SJCRH30 (cell line): ENCODE measurements around the gene CCDC88C. TPM values are rescaled to one million over a fixed set of nuclear protein-coding genes. Genes with fewer than 3 reads are reported as not detected.

Source experiments
- DNase-seq, 2 experiments: peaks; one replicate each; pipeline ENCODE4 v3.0.0-alpha.2; 2015 to 2020
- H3K27ac ChIP-seq: fragments of 250-450 bp; sonication (Bioruptor Pico); 2 replicates; pipeline ENCODE4 v1.5.1; 2020; ENCODE audit warnings: mild to moderate bottlenecking, moderate library complexity
- H3K27me3 ChIP-seq: fragments of 250-450 bp; sonication (Bioruptor Pico); 2 replicates; pipeline ENCODE4 v1.5.1; 2020; ENCODE audit warnings: mild to moderate bottlenecking, moderate library complexity
- H3K36me3 ChIP-seq: fragments of 250-450 bp; sonication (Bioruptor Pico); 2 replicates; pipeline ENCODE4 v1.5.1; 2020; ENCODE audit warnings: mild to moderate bottlenecking, moderate library complexity
- H3K4me1 ChIP-seq: fragments of 250-450 bp; sonication (Bioruptor Pico); 2 replicates; pipeline ENCODE4 v1.5.1; 2020; ENCODE audit warnings: mild to moderate bottlenecking, moderate library complexity
- H3K4me3 ChIP-seq: fragments of 250-450 bp; sonication (Bioruptor Pico); 2 replicates; pipeline ENCODE4 v1.5.1; 2020; ENCODE audit warnings: mild to moderate bottlenecking, moderate library complexity
- H3K9me3 ChIP-seq: fragments of 250-450 bp; sonication (Bioruptor Pico); replicated peaks from 2 replicates; pipeline ENCODE4 v1.5.1; 2020; ENCODE audit warnings: mild to moderate bottlenecking, moderate library complexity
- total RNA-seq: library from RNA; depleted of rRNA; stranded (reverse); fragments of >200 nt; shearing (Covaris generic); gene quantifications from 2 replicates; pipeline ENCODE4 v1.2.3, GENCODE V29; 2014

The CCDC88C gene
- total RNA-seq, 1 experiment from 2014 or later = 8.9 TPM

GRCh38 chr14:91292491-91292890 is 125.1 kb downstream of the CCDC88C start:
- Histone ChIP-seq H3K36me3 (no peaks in the 10 kb centered on the region), H3K4me1 (no peaks in the 10 kb centered on the region), H3K4me3 (no peak overlapping the region), H3K27me3 (no peaks in the 10 kb centered on the region), H3K27ac (no peak overlapping the region), H3K9me3 (no peaks in the 10 kb centered on the region)
- no peak for DNase-seq

- no peaks in the 10 kb centered on the region for H3K4me1 ChIP-seq
- H3K4me3 ChIP-seq = no peak overlapping the region
- H3K36me3 ChIP-seq = no peaks in the 10 kb centered on the region
- no peak overlapping the region for H3K27ac ChIP-seq
- H3K27me3 ChIP-seq = no peaks in the 10 kb centered on the region
- H3K9me3 ChIP-seq = no peaks in the 10 kb centered on the region
- DNase-seq = no peak
Measured at GRCh38 chr14:91291786-91292405, 125.7 kb downstream of the CCDC88C start.

GRCh38 chr14:91290986-91291385 is 126.6 kb downstream of the CCDC88C start:
- Histone ChIP-seq H3K27me3 (no peaks in the 10 kb centered on the region), H3K4me1 (no peaks in the 10 kb centered on the region), H3K27ac (no peak overlapping the region), H3K9me3 (no peaks in the 10 kb centered on the region), H3K4me3 (no peak overlapping the region), H3K36me3 (no peaks in the 10 kb centered on the region)
- DNase-seq = no peak

- no peaks in the 10 kb centered on the region for H3K4me1 ChIP-seq
- DNase-seq = no peak
- no peaks in the 10 kb centered on the region for H3K9me3 ChIP-seq
- H3K36me3 ChIP-seq = no peaks in the 10 kb centered on the region
- H3K27ac ChIP-seq = no peak overlapping the region
- no peak overlapping the region for H3K4me3 ChIP-seq
- no peaks in the 10 kb centered on the region for H3K27me3 ChIP-seq
Measured at GRCh38 chr14:91289464-91289863, 128.2 kb downstream of the CCDC88C start.

- Histone ChIP-seq H3K4me3 (no peak overlapping the region), H3K9me3 (no peaks in the 10 kb centered on the region), H3K4me1 (no peaks in the 10 kb centered on the region), H3K27ac (no peak overlapping the region), H3K36me3 (no peaks in the 10 kb centered on the region), H3K27me3 (no peaks in the 10 kb centered on the region)
- no peak for DNase-seq
Measured at GRCh38 chr14:91288876-91289275, 128.7 kb downstream of the CCDC88C start.

GRCh38 chr14:91286530-91286937 is 131.1 kb downstream of the CCDC88C start:
- no peak overlapping the region for H3K27ac ChIP-seq

GRCh38 chr14:91284791-91285548 is 132.7 kb downstream of the CCDC88C start:
- H3K36me3 ChIP-seq = no peaks in the 10 kb centered on the region
- H3K27ac ChIP-seq = no peak overlapping the region
- H3K9me3 ChIP-seq = no peaks in the 10 kb centered on the region
- H3K4me1 ChIP-seq = no peaks in the 10 kb centered on the region
- no peak for DNase-seq
- H3K27me3 ChIP-seq = no peaks in the 10 kb centered on the region
- H3K4me3 ChIP-seq = no peak overlapping the region

More at GRCh38 chr14:91286530-91286937, 131.1 kb downstream of the CCDC88C start:
- peak; percentile 50 to 81 for DNase-seq
- Histone ChIP-seq H3K27me3 (no peaks in the 10 kb centered on the region), H3K4me1 (no peaks in the 10 kb centered on the region), H3K36me3 (no peaks in the 10 kb centered on the region), H3K9me3 (no peaks in the 10 kb centered on the region), H3K4me3 (no peak overlapping the region)

- DNase-seq = no peak
- no peaks in the 10 kb centered on the region for H3K27me3 ChIP-seq
- H3K4me1 ChIP-seq = no peaks in the 10 kb centered on the region
- no peak overlapping the region for H3K27ac ChIP-seq
- H3K9me3 ChIP-seq = no peaks in the 10 kb centered on the region
- no peaks in the 10 kb centered on the region for H3K36me3 ChIP-seq
- no peak overlapping the region for H3K4me3 ChIP-seq
Measured at GRCh38 chr14:91284146-91284790, 133.4 kb downstream of the CCDC88C start.

- DNase-seq = no peak
- no peak overlapping the region for H3K27ac ChIP-seq
- no peak overlapping the region for H3K4me3 ChIP-seq
- H3K9me3 ChIP-seq = no peaks in the 10 kb centered on the region
- no peaks in the 10 kb centered on the region for H3K36me3 ChIP-seq
- no peaks in the 10 kb centered on the region for H3K27me3 ChIP-seq
- no peaks in the 10 kb centered on the region for H3K4me1 ChIP-seq
Measured at GRCh38 chr14:91283666-91284065, 134.0 kb downstream of the CCDC88C start.

- no peaks in the 10 kb centered on the region for H3K27me3 ChIP-seq
- no peaks in the 10 kb centered on the region for H3K36me3 ChIP-seq
- H3K27ac ChIP-seq = no peak overlapping the region
- no peak for DNase-seq
- H3K4me3 ChIP-seq = no peak overlapping the region
- no peaks in the 10 kb centered on the region for H3K4me1 ChIP-seq
- no peaks in the 10 kb centered on the region for H3K9me3 ChIP-seq
Measured at GRCh38 chr14:91282954-91283645, 134.5 kb downstream of the CCDC88C start.

GRCh38 chr14:91281346-91281745 is 136.3 kb downstream of the CCDC88C start:
- H3K27ac ChIP-seq = no peak overlapping the region
- DNase-seq = no peak
- H3K27me3 ChIP-seq = no peaks in the 10 kb centered on the region
- H3K4me3 ChIP-seq = no peak overlapping the region
- no peaks in the 10 kb centered on the region for H3K9me3 ChIP-seq
- H3K4me1 ChIP-seq = no peaks in the 10 kb centered on the region
- no peaks in the 10 kb centered on the region for H3K36me3 ChIP-seq

GRCh38 chr14:91280129-91280528 is 137.5 kb downstream of the CCDC88C start:
- Histone ChIP-seq H3K9me3 (no peaks in the 10 kb centered on the region), H3K4me1 (no peaks in the 10 kb centered on the region), H3K36me3 (no peaks in the 10 kb centered on the region), H3K4me3 (no peak overlapping the region), H3K27me3 (no peaks in the 10 kb centered on the region), H3K27ac (no peak overlapping the region)
- no peak for DNase-seq

GRCh38 chr14:91279354-91279753 is 138.3 kb downstream of the CCDC88C start:
- Histone ChIP-seq H3K36me3 (no peaks in the 10 kb centered on the region), H3K9me3 (no peaks in the 10 kb centered on the region), H3K4me1 (no peaks in the 10 kb centered on the region), H3K4me3 (no peak overlapping the region), H3K27me3 (no peaks in the 10 kb centered on the region), H3K27ac (no peak overlapping the region)
- no peak for DNase-seq

- no peak for DNase-seq
Measured at GRCh38 chr14:91278383-91278715, 139.3 kb downstream of the CCDC88C start.

More at GRCh38 chr14:91278383-91278715, 139.3 kb downstream of the CCDC88C start:
- H3K36me3 ChIP-seq = no peaks in the 10 kb centered on the region
- no peaks in the 10 kb centered on the region for H3K27me3 ChIP-seq
- H3K4me1 ChIP-seq = no peaks in the 10 kb centered on the region
- no peaks in the 10 kb centered on the region for H3K9me3 ChIP-seq
- H3K4me3 ChIP-seq = no peak overlapping the region
- no peak overlapping the region for H3K27ac ChIP-seq
